HepG2 (cell line): ENCODE measurements around the gene COL18A1. TPM values are rescaled to one million over a fixed set of nuclear protein-coding genes. Genes with fewer than 3 reads are reported as not detected.

Source experiments
- ARNT ChIP-seq: fragments of 450-650 bp; IDR thresholded peaks from 2 replicates; pipeline ENCODE4 v1.6.1; 2017
- CHD4 ChIP-seq: fragments of 200-600 bp; sonication (generic); IDR thresholded peaks from 2 replicates; pipeline ENCODE4 v1.7.0; 2017; ENCODE audit warnings: mild to moderate bottlenecking, low read length, borderline replicate concordance
- MED1 ChIP-seq: sonication (generic); formaldehyde crosslinking; IDR thresholded peaks from 2 replicates; pipeline ENCODE4 v1.4.0; 2020; ENCODE audit warnings: missing genetic modification reagents
- SMAD1 ChIP-seq: sonication (generic); formaldehyde crosslinking; IDR thresholded peaks from 2 replicates; pipeline ENCODE4 v1.4.0; 2020; ENCODE audit warnings: missing genetic modification reagents, low read depth, mild to moderate bottlenecking, borderline replicate concordance
- ZNF326 ChIP-seq: sonication (generic); formaldehyde crosslinking; IDR thresholded peaks from 2 replicates; pipeline ENCODE4 v1.4.0; 2020; ENCODE audit warnings: missing genetic modification reagents, borderline replicate concordance
- ZNF672 ChIP-seq: sonication (generic); formaldehyde crosslinking; IDR thresholded peaks from 2 replicates; pipeline ENCODE4 v1.8.1; 2022; ENCODE audit warnings: missing genetic modification reagents
- ZNF788 ChIP-seq: sonication (generic); formaldehyde crosslinking; IDR thresholded peaks from 2 replicates; pipeline ENCODE4 v1.5.0; 2020; ENCODE audit warnings: mild to moderate bottlenecking, missing genetic modification reagents, borderline replicate concordance
- polyA plus RNA-seq, 8 experiments: library from polyadenylated mRNA; depleted of rRNA in 3 of 8; stranded (reverse) in 7 of 8; unstranded in 1 of 8; fragments of >200 nt; fragmentation: Illumina TruSeq in 4 of 8; extraction: Trizol in 4 of 8; gene quantifications; 2 replicates each; pipeline versions ENCODE4 v1.2.1 to v1.2.3, GENCODE V29; 2011 to 2016; ENCODE audit warnings: low read depth in 4 of 8, missing spikeins in 1 of 8, mixed read lengths in 1 of 8; ENCODE audit not compliant: insufficient read depth in 1 of 8
- total RNA-seq, 5 experiments: library from RNA; depleted of rRNA; stranded (reverse); fragments of >200 nt; fragmentation: Illumina TruSeq; extraction: Trizol; gene quantifications; 2 replicates each; pipeline ENCODE4 v1.2.3, GENCODE V29; 2016; ENCODE audit warnings: low read depth in 1 of 5
- TF ChIP-seq, protein P1 (sequence below): sonication (generic); formaldehyde crosslinking; IDR thresholded peaks from 2 replicates; pipeline ENCODE4 v1.4.0; 2020; ENCODE audit warnings: missing genetic modification reagents
- TF ChIP-seq, protein P2 (sequence below): sonication (generic); formaldehyde crosslinking; conservative IDR thresholded peaks from 2 replicates; pipeline ENCODE4 v1.8.0; 2022; ENCODE audit warnings: low read depth, missing genetic modification reagents
- TF ChIP-seq, protein P3 (sequence below): sonication (generic); formaldehyde crosslinking; IDR thresholded peaks from 2 replicates; pipeline ENCODE4 v1.4.0; 2020; ENCODE audit warnings: missing genetic modification reagents

COL18A1 gene
- total and polyA plus RNA-seq, 2 of the 13 experiments (the other 11 are each of a cell fraction or from before 2014, with no cell fraction given), result 79.0 to 102 TPM

DNA sequence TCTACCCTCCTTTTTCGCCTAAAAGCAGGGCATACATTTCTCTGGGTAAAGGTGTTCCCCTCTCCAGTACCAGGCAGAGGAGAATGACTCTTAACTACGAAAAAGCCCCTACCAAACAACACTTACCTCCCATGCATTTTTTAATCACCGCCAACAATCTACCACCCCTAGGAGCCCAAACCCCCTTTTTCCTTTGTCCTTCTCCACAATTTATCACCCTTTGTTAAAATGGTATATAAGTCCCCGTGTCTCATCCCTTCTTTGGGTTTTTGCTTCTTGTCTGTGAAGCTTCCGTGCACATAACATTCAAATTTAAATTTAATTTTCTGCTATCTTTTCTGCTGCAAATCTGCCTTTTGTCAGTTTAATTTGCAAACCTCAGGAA, 27.6 kb upstream of the COL18A1 start (continued):
- TF ChIP-seq, protein P1, sequence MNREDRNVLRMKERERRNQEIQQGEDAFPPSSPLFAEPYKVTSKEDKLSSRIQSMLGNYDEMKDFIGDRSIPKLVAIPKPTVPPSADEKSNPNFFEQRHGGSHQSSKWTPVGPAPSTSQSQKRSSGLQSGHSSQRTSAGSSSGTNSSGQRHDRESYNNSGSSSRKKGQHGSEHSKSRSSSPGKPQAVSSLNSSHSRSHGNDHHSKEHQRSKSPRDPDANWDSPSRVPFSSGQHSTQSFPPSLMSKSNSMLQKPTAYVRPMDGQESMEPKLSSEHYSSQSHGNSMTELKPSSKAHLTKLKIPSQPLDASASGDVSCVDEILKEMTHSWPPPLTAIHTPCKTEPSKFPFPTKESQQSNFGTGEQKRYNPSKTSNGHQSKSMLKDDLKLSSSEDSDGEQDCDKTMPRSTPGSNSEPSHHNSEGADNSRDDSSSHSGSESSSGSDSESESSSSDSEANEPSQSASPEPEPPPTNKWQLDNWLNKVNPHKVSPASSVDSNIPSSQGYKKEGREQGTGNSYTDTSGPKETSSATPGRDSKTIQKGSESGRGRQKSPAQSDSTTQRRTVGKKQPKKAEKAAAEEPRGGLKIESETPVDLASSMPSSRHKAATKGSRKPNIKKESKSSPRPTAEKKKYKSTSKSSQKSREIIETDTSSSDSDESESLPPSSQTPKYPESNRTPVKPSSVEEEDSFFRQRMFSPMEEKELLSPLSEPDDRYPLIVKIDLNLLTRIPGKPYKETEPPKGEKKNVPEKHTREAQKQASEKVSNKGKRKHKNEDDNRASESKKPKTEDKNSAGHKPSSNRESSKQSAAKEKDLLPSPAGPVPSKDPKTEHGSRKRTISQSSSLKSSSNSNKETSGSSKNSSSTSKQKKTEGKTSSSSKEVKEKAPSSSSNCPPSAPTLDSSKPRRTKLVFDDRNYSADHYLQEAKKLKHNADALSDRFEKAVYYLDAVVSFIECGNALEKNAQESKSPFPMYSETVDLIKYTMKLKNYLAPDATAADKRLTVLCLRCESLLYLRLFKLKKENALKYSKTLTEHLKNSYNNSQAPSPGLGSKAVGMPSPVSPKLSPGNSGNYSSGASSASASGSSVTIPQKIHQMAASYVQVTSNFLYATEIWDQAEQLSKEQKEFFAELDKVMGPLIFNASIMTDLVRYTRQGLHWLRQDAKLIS (CRISPR knock-in tag), result no peak
- TF ChIP-seq ZNF672, result no peak
- TF ChIP-seq SMAD1, result no peak
- no peak for TF ChIP-seq ARNT
- TF ChIP-seq, protein P2, sequence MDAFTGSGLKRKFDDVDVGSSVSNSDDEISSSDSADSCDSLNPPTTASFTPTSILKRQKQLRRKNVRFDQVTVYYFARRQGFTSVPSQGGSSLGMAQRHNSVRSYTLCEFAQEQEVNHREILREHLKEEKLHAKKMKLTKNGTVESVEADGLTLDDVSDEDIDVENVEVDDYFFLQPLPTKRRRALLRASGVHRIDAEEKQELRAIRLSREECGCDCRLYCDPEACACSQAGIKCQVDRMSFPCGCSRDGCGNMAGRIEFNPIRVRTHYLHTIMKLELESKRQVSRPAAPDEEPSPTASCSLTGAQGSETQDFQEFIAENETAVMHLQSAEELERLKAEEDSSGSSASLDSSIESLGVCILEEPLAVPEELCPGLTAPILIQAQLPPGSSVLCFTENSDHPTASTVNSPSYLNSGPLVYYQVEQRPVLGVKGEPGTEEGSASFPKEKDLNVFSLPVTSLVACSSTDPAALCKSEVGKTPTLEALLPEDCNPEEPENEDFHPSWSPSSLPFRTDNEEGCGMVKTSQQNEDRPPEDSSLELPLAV (CRISPR knock-in tag), result no peak
- TF ChIP-seq, protein P3, sequence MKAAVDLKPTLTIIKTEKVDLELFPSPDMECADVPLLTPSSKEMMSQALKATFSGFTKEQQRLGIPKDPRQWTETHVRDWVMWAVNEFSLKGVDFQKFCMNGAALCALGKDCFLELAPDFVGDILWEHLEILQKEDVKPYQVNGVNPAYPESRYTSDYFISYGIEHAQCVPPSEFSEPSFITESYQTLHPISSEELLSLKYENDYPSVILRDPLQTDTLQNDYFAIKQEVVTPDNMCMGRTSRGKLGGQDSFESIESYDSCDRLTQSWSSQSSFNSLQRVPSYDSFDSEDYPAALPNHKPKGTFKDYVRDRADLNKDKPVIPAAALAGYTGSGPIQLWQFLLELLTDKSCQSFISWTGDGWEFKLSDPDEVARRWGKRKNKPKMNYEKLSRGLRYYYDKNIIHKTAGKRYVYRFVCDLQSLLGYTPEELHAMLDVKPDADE (CRISPR knock-in tag), result no peak
- TF ChIP-seq CHD4, result no peak
- TF ChIP-seq ZNF326 (CRISPR knock-in tag), result no peak
- TF ChIP-seq MED1 (CRISPR knock-in tag), result no peak
- no peak for TF ChIP-seq ZNF788 (CRISPR knock-in tag)
